GM23338 (cell line): Measurements from ENCODE around the gene GJA10.

Experiments
- EZH2phosphoT487 ChIP-seq: fragments of 200-600 bp; sonication (generic); IDR thresholded peaks from one replicate; pipeline ENCODE4 v1.8.1; 2018; ENCODE audit warnings: antibody characterized with exemption; ENCODE audit not compliant: unreplicated experiment
- POLR2AphosphoS5 ChIP-seq: IDR thresholded peaks from 2 replicates; pipeline ENCODE4 v1.6.1; 2016; ENCODE audit warnings: antibody characterized with exemption, low read depth
- TF ChIP-seq, protein P1 (sequence below), 2 experiments: fragments of 200-600 bp in 1 of 2; sonication (generic) in 1 of 2; conservative IDR thresholded peaks; 2 replicates each; pipeline versions ENCODE4 v1.5.1 to v1.6.1; 2016 to 2017; ENCODE audit warnings: antibody characterized with exemption in 2 of 2, low read depth in 2 of 2, mild to moderate bottlenecking in 2 of 2, moderate library complexity in 1 of 2

DNA sequence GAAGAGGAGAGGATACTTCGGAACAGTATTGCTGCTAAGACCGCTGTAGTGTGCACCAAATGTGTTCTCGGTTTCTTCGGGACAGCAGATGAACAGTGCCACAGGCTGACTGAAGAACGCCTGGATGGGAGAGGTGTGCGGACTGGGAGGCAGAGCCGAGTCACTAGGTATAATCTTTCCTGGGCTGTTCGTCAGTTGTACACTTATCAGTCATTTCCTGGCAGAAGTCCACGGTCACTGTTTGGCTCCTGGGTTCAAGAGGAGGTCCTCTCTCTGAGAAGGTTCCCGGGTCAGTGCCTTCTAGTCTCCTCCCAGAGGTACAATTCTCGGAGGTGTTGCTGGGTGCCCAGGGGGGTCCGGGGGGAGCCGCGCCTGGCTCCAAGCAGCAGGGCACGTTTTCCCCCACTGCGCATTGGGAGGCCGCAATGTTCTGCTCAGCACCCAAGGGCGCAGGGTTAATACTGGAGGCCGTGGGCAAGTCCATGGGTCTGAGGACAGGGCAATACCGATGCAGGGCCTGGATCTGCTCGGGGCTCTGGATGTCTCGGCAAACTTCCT lies 38.1 kb downstream of the GJA10 start:
- TF ChIP-seq, protein P1, sequence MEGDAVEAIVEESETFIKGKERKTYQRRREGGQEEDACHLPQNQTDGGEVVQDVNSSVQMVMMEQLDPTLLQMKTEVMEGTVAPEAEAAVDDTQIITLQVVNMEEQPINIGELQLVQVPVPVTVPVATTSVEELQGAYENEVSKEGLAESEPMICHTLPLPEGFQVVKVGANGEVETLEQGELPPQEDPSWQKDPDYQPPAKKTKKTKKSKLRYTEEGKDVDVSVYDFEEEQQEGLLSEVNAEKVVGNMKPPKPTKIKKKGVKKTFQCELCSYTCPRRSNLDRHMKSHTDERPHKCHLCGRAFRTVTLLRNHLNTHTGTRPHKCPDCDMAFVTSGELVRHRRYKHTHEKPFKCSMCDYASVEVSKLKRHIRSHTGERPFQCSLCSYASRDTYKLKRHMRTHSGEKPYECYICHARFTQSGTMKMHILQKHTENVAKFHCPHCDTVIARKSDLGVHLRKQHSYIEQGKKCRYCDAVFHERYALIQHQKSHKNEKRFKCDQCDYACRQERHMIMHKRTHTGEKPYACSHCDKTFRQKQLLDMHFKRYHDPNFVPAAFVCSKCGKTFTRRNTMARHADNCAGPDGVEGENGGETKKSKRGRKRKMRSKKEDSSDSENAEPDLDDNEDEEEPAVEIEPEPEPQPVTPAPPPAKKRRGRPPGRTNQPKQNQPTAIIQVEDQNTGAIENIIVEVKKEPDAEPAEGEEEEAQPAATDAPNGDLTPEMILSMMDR (conservative IDR thresholded peaks at IDR 0.05; ENCODE audit: low read depth in 2 of 2): no peak
- TF ChIP-seq EZH2phosphoT487 (no peak), POLR2AphosphoS5 (no peak)
